ENCODE data around the gene YTHDF1.

DNA sequence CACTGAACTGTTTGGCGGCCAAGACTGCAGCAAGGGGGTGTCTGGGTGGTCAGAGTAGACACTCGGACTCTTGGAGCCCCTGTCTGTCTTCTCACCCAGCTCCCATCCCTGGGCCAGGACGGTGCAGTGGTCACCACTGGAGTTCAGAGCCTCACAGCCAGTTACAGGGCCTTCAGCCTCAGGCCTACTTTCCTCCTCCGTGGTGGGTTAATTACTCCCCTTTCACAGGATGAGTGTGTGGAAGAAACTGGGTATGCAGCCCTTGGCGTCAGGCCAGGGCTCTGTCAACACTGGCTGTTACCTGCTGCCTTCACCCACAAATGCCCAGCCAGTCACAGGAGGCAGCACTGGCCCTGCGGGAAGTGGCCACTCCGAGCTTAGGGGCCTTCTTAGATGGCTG lies 1.8 kb upstream of the YTHDF1 start:
- TF ChIP-seq SMC3 (IDR thresholded peaks at IDR 0.05; ENCODE audit: low read depth, low read length) (no peak), POLR2A (IDR thresholded peaks at IDR 0.05; ENCODE audit: low read depth, low read length) (no peak), BHLHE40 (IDR thresholded peaks at IDR 0.05; ENCODE audit: low read depth, low read length) (no peak)
- TF ChIP-seq, protein P1, sequence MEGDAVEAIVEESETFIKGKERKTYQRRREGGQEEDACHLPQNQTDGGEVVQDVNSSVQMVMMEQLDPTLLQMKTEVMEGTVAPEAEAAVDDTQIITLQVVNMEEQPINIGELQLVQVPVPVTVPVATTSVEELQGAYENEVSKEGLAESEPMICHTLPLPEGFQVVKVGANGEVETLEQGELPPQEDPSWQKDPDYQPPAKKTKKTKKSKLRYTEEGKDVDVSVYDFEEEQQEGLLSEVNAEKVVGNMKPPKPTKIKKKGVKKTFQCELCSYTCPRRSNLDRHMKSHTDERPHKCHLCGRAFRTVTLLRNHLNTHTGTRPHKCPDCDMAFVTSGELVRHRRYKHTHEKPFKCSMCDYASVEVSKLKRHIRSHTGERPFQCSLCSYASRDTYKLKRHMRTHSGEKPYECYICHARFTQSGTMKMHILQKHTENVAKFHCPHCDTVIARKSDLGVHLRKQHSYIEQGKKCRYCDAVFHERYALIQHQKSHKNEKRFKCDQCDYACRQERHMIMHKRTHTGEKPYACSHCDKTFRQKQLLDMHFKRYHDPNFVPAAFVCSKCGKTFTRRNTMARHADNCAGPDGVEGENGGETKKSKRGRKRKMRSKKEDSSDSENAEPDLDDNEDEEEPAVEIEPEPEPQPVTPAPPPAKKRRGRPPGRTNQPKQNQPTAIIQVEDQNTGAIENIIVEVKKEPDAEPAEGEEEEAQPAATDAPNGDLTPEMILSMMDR (conservative IDR thresholded peaks at IDR 0.05; ENCODE audit: low read depth, low read length) = no peak
